ENCODE results near the gene HDAC4. TPM values are rescaled to one million over a fixed set of nuclear protein-coding genes. Genes with fewer than 3 reads are reported as not detected.

HDAC4 gene
- total RNA-seq, 2 experiments from 2014 or later, result 30.0 to 35.8 TPM

DNA sequence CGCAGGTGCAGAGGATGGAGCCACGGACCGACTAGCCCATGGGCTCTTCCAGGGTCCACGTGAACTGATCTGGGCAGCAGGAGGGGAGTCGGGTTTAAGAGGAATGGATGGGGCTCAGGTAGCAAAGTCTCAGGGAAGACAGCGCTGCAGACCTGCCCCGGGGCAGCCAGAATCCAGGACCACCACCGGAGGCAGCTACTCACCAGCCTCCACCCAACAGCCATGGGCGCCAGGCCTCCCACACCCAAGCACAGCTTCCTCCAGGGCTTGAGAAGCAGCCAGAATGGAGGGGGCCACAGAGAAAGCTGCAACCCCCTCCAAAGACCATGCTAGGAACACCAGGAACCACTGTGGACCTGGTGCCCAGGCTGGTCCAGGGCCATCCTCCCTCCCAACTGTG is 388.6 kb downstream of the HDAC4 start:
- no peak for DNase-seq
- ChIA-PET CTCF (no interaction called here), POLR2A (no interaction called here)
- H3K4me3 Mint-ChIP-seq, result no peak overlapping the region
- no peaks in the 10 kb centered on the region for H3K9me3 Mint-ChIP-seq
- no peak overlapping the region for H3K27ac Mint-ChIP-seq
- intact Hi-C loops (cut with micrococcal nuclease), result no loop called here
- H3K27me3 Mint-ChIP-seq, result peaks cover 24% of the 10 kb centered on the region
- H3K4me1 Mint-ChIP-seq (ENCODE audit: low read depth), result no peaks in the 10 kb centered on the region
- no peaks in the 10 kb centered on the region for H3K36me3 Mint-ChIP-seq

DNA sequence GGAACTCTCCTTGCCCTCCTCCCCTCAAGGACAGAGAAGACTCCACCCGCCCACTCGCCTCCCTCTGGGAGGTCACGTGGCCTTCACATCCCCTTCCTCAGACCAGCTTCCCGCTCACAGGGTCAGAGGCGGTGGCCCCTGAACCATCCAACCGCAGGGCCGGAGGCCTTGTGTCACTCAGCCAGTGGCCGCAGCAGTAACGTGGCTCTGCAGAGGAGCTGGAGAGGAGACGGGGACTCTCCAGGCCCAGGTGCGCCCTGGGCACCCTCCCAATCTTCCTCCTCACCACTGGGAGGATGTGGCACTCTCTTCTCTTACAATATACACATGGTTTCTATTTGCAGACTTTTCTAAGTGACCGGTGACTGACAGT is 391.2 kb downstream of the HDAC4 start:
- POLR2A ChIA-PET, result no interaction called here
- intact Hi-C loops (cut with micrococcal nuclease), result no loop called here
- Mint-ChIP-seq H3K9me3 (no peaks in the 10 kb centered on the region), H3K4me3 (no peak overlapping the region), H3K27me3 (peaks cover 31% of the 10 kb centered on the region), H3K27ac (no peak overlapping the region), H3K4me1 (ENCODE audit: low read depth) (no peaks in the 10 kb centered on the region), H3K36me3 (no peaks in the 10 kb centered on the region)
- no peak for DNase-seq
- CTCF ChIA-PET, result no interaction called here

DNA sequence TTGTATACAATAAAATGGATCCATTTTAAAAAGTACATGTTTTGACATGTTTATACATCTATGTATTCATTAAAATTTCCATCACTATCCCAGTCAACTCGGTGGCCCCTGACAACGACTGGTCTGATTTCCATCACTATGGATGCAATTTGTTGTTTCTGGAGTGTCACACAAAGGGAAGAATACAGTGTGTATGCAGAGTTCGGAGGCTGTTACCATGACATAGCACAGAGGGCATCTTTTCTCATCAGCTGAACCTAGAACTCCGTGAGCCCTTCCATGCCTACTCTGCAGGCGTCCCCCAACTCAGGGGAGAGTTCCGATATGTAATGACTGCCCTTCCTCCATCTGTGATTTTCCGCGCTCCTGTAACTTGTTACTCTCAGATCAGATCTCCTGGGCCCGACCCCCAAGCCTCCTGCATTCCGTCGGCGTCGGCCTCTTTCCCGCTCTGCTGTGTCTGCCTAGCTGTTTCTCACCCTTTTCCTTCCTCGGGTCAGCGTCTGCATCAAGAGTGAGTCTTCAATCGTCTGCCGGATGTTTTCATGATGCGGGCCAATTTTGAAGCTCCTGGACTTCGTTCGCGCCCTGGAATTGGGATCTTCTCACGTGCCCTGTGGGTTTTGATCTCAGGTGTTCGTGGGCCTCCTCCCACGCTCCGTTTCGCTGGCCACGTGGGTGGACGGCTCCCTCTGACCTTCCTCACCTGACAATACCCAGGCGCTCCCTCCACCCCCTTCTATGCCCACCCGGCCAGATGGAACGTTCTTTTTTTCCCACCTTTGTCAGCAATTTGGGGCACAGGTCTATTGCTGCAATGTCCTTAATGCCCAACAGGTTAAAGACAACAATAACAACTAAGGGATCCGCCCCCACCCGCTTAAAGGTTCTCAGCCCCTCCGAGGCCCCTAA is 391.9 kb downstream of the HDAC4 start:
- peaks cover 34% of the 10 kb centered on the region for H3K27me3 Mint-ChIP-seq
- H3K4me3 Mint-ChIP-seq, result no peak overlapping the region
- H3K36me3 Mint-ChIP-seq, result no peaks in the 10 kb centered on the region
- POLR2A ChIA-PET, result no interaction called here
- intact Hi-C loops (cut with micrococcal nuclease), result no loop called here
- H3K27ac Mint-ChIP-seq, result no peak overlapping the region
- no peaks in the 10 kb centered on the region for H3K9me3 Mint-ChIP-seq
- CTCF ChIA-PET, result no interaction called here
- no peak for DNase-seq
- no peaks in the 10 kb centered on the region for H3K4me1 Mint-ChIP-seq (ENCODE audit: low read depth)

DNA sequence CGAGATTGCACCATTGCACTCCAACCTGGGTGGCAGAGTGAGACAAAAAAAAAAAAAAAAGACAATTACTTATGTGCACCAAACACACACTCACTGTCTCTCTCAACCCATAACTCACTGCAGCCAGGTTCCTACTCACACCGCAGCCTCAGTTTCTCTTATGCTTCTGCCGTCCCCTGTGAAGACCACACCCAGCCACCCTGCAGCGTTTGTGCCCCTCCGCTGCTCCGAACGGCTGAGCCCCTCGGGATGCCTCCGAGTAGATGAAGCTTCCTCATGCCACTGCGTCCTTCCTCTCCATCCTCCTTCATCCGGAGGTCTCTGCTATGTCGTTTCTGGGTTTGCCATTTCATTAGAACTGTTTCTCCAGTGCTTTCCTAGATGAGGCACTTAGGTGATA is 392.8 kb downstream of the HDAC4 start:
- CTCF ChIA-PET, result no interaction called here
- no peak overlapping the region for H3K4me3 Mint-ChIP-seq
- peaks cover 35% of the 10 kb centered on the region for H3K27me3 Mint-ChIP-seq
- POLR2A ChIA-PET, result no interaction called here
- no peaks in the 10 kb centered on the region for H3K4me1 Mint-ChIP-seq (ENCODE audit: low read depth)
- no peaks in the 10 kb centered on the region for H3K9me3 Mint-ChIP-seq
- H3K27ac Mint-ChIP-seq, result no peak overlapping the region
- intact Hi-C loops (cut with micrococcal nuclease), result no loop called here
- H3K36me3 Mint-ChIP-seq, result no peaks in the 10 kb centered on the region
- DNase-seq, result no peak

DNA sequence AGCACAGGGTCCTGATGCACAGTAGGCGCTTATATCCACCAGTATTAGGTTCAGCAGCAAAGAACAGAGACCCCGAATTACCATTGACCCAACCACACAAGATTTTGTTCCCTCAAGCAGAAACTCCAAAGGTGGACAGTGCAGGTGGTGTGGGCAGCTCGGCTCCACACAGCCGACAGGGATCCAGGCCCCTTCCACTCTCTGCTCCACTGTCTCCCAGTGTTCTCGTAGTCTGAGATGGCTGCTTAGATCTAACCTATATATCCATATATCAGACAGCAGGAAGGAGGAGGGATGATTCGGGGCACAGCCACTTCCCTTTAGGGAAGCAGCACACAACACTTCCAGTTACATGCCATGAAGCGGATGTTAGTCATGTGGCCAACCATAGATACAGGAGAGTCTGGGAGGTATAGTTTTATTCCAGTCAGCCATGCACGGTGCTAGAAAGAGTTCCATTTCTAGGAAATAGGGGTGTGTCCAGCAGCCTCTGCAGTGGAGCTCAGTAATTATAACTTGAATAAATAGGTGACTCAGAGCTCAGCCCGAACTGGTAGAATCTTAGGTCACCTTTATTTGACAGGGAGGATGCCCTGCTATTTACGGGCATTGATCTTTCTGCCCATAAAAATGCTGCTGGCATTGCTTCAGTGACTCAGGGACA is 394.1 kb downstream of the HDAC4 start:
- intact Hi-C loops (cut with micrococcal nuclease), result no loop called here
- peaks cover 28% of the 10 kb centered on the region for H3K27me3 Mint-ChIP-seq
- no peaks in the 10 kb centered on the region for H3K36me3 Mint-ChIP-seq
- no peaks in the 10 kb centered on the region for H3K4me1 Mint-ChIP-seq (ENCODE audit: low read depth)
- DNase-seq, result no peak
- peaks cover 3% of the 10 kb centered on the region for H3K9me3 Mint-ChIP-seq
- ChIA-PET POLR2A (no interaction called here), CTCF (no interaction called here)
- H3K27ac Mint-ChIP-seq, result no peak overlapping the region
- no peak overlapping the region for H3K4me3 Mint-ChIP-seq

DNA sequence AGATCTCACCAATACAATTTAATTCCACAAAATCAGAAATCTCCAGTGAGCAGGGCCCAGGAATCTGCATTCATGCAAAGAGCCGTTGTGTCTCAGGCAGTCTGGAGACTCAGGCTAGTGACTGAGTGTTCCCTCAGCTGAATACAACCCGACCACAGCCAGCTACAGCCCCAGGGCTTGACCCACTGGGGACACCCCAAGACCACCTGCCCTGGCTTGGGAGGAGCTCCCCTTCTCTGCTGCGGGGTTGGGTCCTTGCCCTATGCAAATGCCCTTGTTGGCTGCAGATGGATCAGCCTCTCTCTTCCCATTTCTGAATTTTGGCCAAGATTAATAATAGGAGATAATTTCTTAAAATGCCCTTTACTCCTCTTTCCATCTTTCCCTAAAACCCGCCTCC is 395.2 kb downstream of the HDAC4 start:
- intact Hi-C loops (cut with micrococcal nuclease), result no loop called here
- Mint-ChIP-seq H3K9me3 (peaks cover 3% of the 10 kb centered on the region), H3K27me3 (peaks cover 28% of the 10 kb centered on the region), H3K4me3 (no peak overlapping the region), H3K36me3 (no peaks in the 10 kb centered on the region), H3K27ac (no peak overlapping the region), H3K4me1 (ENCODE audit: low read depth) (no peaks in the 10 kb centered on the region)
- no peak for DNase-seq
- POLR2A ChIA-PET, result no interaction called here
- CTCF ChIA-PET, result interaction anchor here (1.0 kb wide), 1 partner anchor 22 kb away, joined by 3 read pairs; no protein-coding TSS in a partner anchor

DNA sequence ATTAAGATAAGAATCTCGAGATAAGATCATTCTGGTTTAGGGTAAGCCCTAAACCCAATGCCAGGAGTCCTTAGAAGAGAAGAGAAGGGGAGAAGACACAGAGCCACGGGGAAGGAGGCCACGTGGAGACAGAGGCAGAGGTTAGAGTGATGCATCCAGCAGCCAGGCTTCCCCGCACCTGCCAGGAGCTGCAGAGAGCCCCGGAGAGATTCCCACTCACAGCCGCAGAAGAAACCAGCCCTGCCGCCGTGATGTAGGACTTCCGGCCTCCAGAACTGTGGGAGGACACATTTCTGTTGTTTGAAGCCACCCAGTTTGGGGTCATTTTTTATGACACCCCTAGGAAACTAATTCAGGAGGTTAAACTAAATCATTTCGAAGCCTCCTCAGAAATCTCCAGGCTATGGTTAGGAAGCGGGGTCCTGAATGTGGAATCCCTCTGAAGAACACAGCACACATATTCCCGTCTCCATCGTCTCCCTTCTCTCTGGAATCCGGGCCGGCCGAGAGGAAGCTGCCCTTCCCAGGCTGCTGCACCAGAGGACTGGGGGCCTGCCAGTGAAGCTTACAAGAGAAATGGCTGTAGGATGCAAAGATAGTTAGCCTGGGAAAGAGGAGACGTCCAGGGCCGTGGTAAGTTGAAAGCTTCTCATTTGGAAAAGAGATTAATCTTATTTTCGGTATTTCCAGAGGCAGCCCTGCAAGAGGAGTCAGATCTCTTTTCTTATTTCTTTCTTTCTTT is 396.4 kb downstream of the HDAC4 start:
- H3K27ac Mint-ChIP-seq, result no peak overlapping the region
- no peaks in the 10 kb centered on the region for H3K36me3 Mint-ChIP-seq
- peaks cover 3% of the 10 kb centered on the region for H3K9me3 Mint-ChIP-seq
- H3K4me3 Mint-ChIP-seq, result no peak overlapping the region
- POLR2A ChIA-PET, result no interaction called here
- CTCF ChIA-PET, result no interaction called here
- H3K4me1 Mint-ChIP-seq (ENCODE audit: low read depth), result no peaks in the 10 kb centered on the region
- DNase-seq, result no peak
- H3K27me3 Mint-ChIP-seq, result peaks cover 28% of the 10 kb centered on the region
- intact Hi-C loops (cut with micrococcal nuclease), result no loop called here

DNA sequence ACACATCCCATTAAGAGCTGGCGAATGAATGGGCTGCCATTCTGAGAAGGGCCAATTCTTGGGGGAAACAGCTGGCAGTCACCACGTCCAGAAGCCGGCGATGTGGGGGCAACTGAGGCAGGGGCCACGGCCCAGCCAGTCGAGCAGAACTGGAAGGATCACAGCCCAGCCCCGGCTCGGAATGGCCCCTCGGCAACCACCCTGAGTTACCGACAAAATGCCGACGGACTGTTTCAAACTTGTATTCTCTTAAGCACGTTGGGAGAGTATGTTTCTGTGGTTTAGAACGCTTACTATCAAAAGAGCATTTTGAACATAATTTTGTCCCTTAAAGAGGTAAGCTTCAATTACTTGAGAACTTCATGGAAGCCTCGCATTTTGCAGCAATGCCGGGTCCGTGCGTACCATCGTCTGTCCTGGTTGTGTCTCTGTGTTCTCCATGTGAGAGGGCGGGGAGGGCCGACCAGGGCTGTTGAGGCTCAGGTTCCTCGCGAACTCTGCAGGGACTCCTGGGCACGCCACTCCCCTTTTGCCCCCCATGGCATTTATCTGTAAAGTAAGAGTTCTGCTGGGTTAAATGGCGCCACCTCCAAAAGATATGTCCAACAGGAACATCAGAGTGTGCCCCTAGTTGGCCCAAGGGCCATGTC is 397.1 kb downstream of the HDAC4 start:
- Mint-ChIP-seq H3K4me1 (ENCODE audit: low read depth) (no peaks in the 10 kb centered on the region), H3K9me3 (peaks cover 3% of the 10 kb centered on the region), H3K27me3 (peaks cover 23% of the 10 kb centered on the region), H3K27ac (no peak overlapping the region), H3K4me3 (no peak overlapping the region), H3K36me3 (no peaks in the 10 kb centered on the region)
- DNase-seq, result no peak
- CTCF ChIA-PET, result no interaction called here
- POLR2A ChIA-PET, result no interaction called here
- intact Hi-C loops (cut with micrococcal nuclease), result no loop called here

DNA sequence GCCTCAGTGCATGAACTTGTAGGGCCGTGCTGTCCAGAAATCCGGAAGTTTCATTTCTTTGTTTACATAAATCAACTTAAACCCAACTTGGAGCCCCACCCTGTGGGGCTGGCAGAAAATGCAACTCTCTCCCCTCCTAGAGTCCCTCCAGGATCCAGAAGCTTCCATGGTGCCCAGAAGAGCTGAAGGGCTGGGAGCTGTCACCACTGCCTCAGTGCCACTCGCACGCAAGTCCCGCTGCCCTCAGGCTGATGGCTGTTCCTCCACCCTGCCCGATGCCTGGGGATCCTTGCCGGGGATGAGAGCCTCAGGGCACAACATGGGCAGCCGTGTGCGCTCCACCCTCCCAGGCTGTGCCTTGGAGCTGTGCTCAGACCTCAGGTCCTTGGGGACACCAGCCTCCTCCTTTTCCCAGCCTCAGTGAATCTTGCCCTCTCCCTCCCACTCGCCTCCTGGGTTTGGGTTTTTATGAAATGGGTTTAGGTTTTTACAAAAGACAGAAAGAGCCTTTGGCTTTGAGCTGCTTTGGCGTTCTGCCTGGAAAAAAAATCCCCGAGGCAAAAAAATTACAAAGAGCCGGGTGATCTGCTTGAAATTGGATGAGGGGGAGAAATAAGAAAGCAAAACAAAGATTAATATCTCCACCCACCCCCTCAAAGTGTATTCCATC is 397.7 kb downstream of the HDAC4 start:
- Mint-ChIP-seq H3K36me3 (no peaks in the 10 kb centered on the region), H3K27ac (no peak overlapping the region), H3K9me3 (peaks cover 3% of the 10 kb centered on the region), H3K4me3 (no peak overlapping the region), H3K27me3 (peaks cover 21% of the 10 kb centered on the region), H3K4me1 (ENCODE audit: low read depth) (no peaks in the 10 kb centered on the region)
- no peak for DNase-seq
- ChIA-PET CTCF (no interaction called here), POLR2A (no interaction called here)
- intact Hi-C loops (cut with micrococcal nuclease), result no loop called here

DNA sequence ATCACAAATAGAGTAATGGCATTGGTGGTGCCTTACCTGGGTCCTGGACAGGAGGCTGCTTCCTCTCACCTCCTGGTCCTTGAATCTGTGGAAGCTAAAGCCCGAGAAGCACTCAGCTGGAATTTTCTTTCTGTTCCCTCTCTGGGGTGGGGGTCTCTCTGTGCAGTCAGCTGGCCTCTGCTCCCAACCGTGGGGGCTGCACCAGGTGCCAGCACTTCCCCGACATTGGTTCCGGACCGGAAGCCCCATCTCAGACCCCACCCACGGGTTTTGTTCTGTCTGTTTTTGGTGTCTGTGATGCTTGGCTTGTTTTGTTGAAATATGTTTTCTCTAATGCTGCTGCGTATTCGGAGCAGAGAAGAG is 398.2 kb downstream of the HDAC4 start:
- POLR2A ChIA-PET, result no interaction called here
- Mint-ChIP-seq H3K9me3 (peaks cover 3% of the 10 kb centered on the region), H3K4me3 (no peak overlapping the region), H3K36me3 (no peaks in the 10 kb centered on the region), H3K27ac (no peak overlapping the region), H3K27me3 (peaks cover 18% of the 10 kb centered on the region), H3K4me1 (ENCODE audit: low read depth) (no peaks in the 10 kb centered on the region)
- DNase-seq, result no peak
- intact Hi-C loops (cut with micrococcal nuclease), result no loop called here
- CTCF ChIA-PET, result no interaction called here

DNA sequence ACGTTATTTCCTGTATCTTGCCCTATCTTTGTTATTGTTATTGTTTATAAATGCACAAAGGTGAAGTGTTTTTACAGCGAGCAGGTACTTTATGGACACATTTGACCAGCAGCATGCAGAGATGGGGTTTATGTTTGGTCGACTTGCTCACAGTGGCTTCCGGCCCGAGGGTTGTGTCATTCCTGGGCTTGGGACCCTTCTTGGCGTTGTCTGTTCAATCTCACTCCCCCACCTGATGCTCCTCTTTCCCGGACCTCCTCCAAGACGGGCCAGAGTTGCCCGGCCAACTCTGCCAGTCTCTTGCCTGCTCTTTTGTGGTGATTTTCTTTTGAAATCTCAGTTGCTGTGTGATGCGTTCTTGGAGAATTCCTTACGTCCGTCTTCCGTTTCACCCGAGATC is 399.0 kb downstream of the HDAC4 start:
- H3K27ac Mint-ChIP-seq, result no peak overlapping the region
- peaks cover 3% of the 10 kb centered on the region for H3K9me3 Mint-ChIP-seq
- no peak overlapping the region for H3K4me3 Mint-ChIP-seq
- H3K4me1 Mint-ChIP-seq (ENCODE audit: low read depth), result no peaks in the 10 kb centered on the region
- DNase-seq, result no peak
- H3K36me3 Mint-ChIP-seq, result no peaks in the 10 kb centered on the region
- intact Hi-C loops (cut with micrococcal nuclease), result no loop called here
- ChIA-PET CTCF (no interaction called here), POLR2A (no interaction called here)
- peaks cover 15% of the 10 kb centered on the region for H3K27me3 Mint-ChIP-seq

DNA sequence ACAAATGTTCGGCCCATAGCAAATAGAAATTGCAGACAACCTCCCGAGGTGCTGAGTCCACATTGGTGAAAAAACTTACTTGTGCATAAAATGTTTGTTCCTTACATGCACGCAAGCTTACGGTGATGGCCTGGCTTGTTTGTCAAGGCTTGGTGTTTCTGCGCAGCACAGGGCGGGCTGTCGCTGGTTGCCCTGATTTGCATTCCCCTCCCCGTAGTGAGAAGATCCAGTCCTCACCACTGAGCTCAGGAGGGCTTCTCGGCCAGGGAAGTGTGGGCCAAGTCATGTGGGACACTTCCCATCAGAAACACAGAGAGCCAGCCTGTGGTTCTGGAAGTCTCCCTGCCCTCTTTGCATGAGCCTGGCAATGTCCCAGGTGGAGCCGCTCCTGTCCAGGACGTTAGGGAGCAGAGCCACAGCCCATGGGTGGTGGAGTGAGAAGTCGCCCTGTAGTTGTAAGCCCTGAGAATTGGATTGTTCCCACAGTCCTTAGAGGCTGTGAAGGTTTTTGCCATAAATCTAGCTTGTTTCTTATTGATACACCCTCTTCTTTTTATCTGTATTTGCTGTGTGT is 400.2 kb downstream of the HDAC4 start:
- Mint-ChIP-seq H3K4me1 (ENCODE audit: low read depth) (no peaks in the 10 kb centered on the region), H3K4me3 (no peak overlapping the region), H3K36me3 (no peaks in the 10 kb centered on the region), H3K9me3 (peaks cover 3% of the 10 kb centered on the region), H3K27me3 (peaks cover 8% of the 10 kb centered on the region), H3K27ac (no peak overlapping the region)
- POLR2A ChIA-PET, result no interaction called here
- no peak for DNase-seq
- intact Hi-C loops (cut with micrococcal nuclease), result no loop called here
- CTCF ChIA-PET, result no interaction called here

All from activated CD4-positive, alpha-beta memory T cell treated with anti-CD3 and anti-CD28 coated beads for 36 hours (primary cell).